ENCODE measurements around the gene ITLN1.
"Not testable (repeated sequence)": the region's sequence is repeated elsewhere in the genome, so short reads cannot be mapped to it uniquely, and the experiment has no call there.

GRCh38 chr1:160875591-160875990 is 9.4 kb downstream of the ITLN1 start:
- not testable (repeated sequence) for TF ChIP-seq EP300, POLR2A, CTCF (IDR thresholded peaks at IDR 0.05)

Data from ovary (tissue), 3 donors.